Measurements from ENCODE around the gene AKT2.

DNA sequence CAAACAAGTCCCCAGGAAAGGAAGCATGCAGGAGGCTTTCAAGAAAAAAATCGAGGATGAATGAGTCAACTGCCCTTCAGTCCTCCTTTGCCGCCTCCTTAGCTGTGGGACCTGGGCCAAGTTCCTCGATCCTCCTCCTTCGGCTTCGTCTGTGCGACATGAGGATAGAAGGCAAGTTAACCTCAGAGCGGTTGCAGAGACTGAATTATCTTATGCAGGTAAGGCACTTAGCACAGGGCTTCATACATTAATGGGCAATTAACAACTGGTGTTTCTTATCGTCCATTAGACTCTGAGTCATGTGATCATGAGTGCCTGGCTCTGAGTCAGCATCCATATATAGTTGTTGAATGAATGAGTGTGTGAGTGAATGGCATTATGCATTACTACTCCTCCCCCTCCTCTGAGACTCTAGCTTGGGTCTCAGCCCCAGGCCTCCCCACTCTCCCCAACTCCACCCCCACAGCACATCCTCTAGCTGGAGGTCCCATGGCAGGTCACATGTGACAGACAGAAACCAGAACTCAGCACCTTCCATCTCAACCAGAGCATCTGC lies 65.3 kb downstream of the AKT2 start:
- TF ChIP-seq, protein P1, sequence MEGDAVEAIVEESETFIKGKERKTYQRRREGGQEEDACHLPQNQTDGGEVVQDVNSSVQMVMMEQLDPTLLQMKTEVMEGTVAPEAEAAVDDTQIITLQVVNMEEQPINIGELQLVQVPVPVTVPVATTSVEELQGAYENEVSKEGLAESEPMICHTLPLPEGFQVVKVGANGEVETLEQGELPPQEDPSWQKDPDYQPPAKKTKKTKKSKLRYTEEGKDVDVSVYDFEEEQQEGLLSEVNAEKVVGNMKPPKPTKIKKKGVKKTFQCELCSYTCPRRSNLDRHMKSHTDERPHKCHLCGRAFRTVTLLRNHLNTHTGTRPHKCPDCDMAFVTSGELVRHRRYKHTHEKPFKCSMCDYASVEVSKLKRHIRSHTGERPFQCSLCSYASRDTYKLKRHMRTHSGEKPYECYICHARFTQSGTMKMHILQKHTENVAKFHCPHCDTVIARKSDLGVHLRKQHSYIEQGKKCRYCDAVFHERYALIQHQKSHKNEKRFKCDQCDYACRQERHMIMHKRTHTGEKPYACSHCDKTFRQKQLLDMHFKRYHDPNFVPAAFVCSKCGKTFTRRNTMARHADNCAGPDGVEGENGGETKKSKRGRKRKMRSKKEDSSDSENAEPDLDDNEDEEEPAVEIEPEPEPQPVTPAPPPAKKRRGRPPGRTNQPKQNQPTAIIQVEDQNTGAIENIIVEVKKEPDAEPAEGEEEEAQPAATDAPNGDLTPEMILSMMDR (IDR thresholded peaks at IDR 0.05; ENCODE audit: control extremely low read depth in 1 of 3, insufficient read depth in 1 of 3, low read depth in 1 of 3, low read length in 3 of 3), result no peak
- no peak for TF ChIP-seq RAD21 (IDR thresholded peaks at IDR 0.05 in 1 of 2, conservative IDR thresholded peaks at IDR 0.05 in 1 of 2; ENCODE audit: low read depth in 2 of 2, low read length in 2 of 2)
- TF ChIP-seq POLR2A (IDR thresholded peaks at IDR 0.05; ENCODE audit: control extremely low read depth in 1 of 2, low read depth in 2 of 2, low read length in 2 of 2), result no peak
- no peak for TF ChIP-seq EZH2 (IDR thresholded peaks at IDR 0.05; ENCODE audit: low read depth, low read length, severe bottlenecking)
- TF ChIP-seq EP300 (IDR thresholded peaks at IDR 0.05; ENCODE audit: borderline replicate concordance in 1 of 2, low read depth in 2 of 2, low read length in 2 of 2), result no peak
- no peak for TF ChIP-seq YY1 (IDR thresholded peaks at IDR 0.05; ENCODE audit: low read depth, low read length)
- TF ChIP-seq, protein P2, sequence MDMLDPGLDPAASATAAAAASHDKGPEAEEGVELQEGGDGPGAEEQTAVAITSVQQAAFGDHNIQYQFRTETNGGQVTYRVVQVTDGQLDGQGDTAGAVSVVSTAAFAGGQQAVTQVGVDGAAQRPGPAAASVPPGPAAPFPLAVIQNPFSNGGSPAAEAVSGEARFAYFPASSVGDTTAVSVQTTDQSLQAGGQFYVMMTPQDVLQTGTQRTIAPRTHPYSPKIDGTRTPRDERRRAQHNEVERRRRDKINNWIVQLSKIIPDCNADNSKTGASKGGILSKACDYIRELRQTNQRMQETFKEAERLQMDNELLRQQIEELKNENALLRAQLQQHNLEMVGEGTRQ (IDR thresholded peaks at IDR 0.05; ENCODE audit: low read length), result no peak
- TF ChIP-seq RNF2 (IDR thresholded peaks at IDR 0.05; ENCODE audit: borderline replicate concordance, low read depth, low read length, missing control alignments, poor library complexity, severe bottlenecking), result no peak
- TF ChIP-seq MAFK (IDR thresholded peaks at IDR 0.05; ENCODE audit: low read depth, low read length), result no peak
- no peak for TF ChIP-seq TEAD4 (IDR thresholded peaks at IDR 0.05; ENCODE audit: low read depth, low read length)
- no peak for TF ChIP-seq CREB1 (IDR thresholded peaks at IDR 0.05)
- TF ChIP-seq BACH1 (IDR thresholded peaks at IDR 0.05; ENCODE audit: low read length), result no peak
- TF ChIP-seq NRF1 (IDR thresholded peaks at IDR 0.05; ENCODE audit: low read depth, low read length), result no peak

All from H1 (cell line).